ENCODE data around the gene GTF3C2.

The GTF3C2 gene

GRCh38 chr2:27294928-27295327, 61.6 kb downstream of the GTF3C2 start:
- DNase-seq: no peak

- DNase-seq: no peak
Measured at GRCh38 chr2:27291865-27292264, 64.7 kb downstream of the GTF3C2 start.

GRCh38 chr2:27290549-27290948, 66.0 kb downstream of the GTF3C2 start:
- DNase-seq: no peak

GRCh38 chr2:27288610-27289009, 68.0 kb downstream of the GTF3C2 start:
- no peak for DNase-seq

GRCh38 chr2:27285481-27285880, 71.1 kb downstream of the GTF3C2 start:
- no peak for DNase-seq

GRCh38 chr2:27284996-27285395, 71.6 kb downstream of the GTF3C2 start:
- DNase-seq: no peak

GRCh38 chr2:27282892-27283291, 73.7 kb downstream of the GTF3C2 start:
- DNase-seq: no peak

- DNase-seq: no peak
Measured at GRCh38 chr2:27281855-27282559, 74.6 kb downstream of the GTF3C2 start, which contains the start of gene TRIM54. TRIM54 (plus strand) TSS chr2:27282429; CDS start chr2:27282732, 303 bp downstream.

- no peak for DNase-seq
Measured at GRCh38 chr2:27281442-27281841, 75.1 kb downstream of the GTF3C2 start.

- no peak for DNase-seq
Measured at GRCh38 chr2:27280826-27281225, 75.7 kb downstream of the GTF3C2 start.

- no peak for DNase-seq
Measured at GRCh38 chr2:27278010-27278409, 78.6 kb downstream of the GTF3C2 start.
